SK-N-SH treated with all-trans-retinoic acid at 6 μM for 48 hours (cell line): ENCODE data around the gene SBF2.

Experiments
- ARNTL ChIP-seq: fragments of 450-650 bp; formaldehyde crosslinking; IDR thresholded peaks from 2 replicates; pipeline ENCODE4 v1.5.0; 2020; ENCODE audit warnings: low read depth, mild to moderate bottlenecking, moderate library complexity, borderline replicate concordance
- BACH2 ChIP-seq: fragments of 250-450 bp; sonication (Bioruptor Pico); IDR thresholded peaks from 2 replicates; pipeline ENCODE4 v1.9.0; 2021; ENCODE audit warnings: mild to moderate bottlenecking, borderline replicate concordance
- ZFP3 ChIP-seq: fragments of 250-450 bp; sonication (Bioruptor Pico); IDR thresholded peaks from 2 replicates; pipeline ENCODE4 v1.5.0; 2020; ENCODE audit warnings: mild to moderate bottlenecking, moderate library complexity
- ZNF70 ChIP-seq: fragments of 450-650 bp; formaldehyde crosslinking; IDR thresholded peaks from 2 replicates; pipeline ENCODE4 v1.5.0; 2020; ENCODE audit warnings: mild to moderate bottlenecking, moderate library complexity
- TF ChIP-seq, protein P1 (sequence below): fragments of 250-450 bp; sonication (Bioruptor Pico); IDR thresholded peaks from 2 replicates; pipeline ENCODE4 v1.8.0; 2020; ENCODE audit warnings: mild to moderate bottlenecking, moderate library complexity, borderline replicate concordance
- TF ChIP-seq, protein P2 (sequence below): fragments of 250-450 bp; sonication (Bioruptor Pico); IDR thresholded peaks from 2 replicates; pipeline ENCODE4 v1.5.1; 2020; ENCODE audit warnings: low read depth, mild to moderate bottlenecking, moderate library complexity

DNA sequence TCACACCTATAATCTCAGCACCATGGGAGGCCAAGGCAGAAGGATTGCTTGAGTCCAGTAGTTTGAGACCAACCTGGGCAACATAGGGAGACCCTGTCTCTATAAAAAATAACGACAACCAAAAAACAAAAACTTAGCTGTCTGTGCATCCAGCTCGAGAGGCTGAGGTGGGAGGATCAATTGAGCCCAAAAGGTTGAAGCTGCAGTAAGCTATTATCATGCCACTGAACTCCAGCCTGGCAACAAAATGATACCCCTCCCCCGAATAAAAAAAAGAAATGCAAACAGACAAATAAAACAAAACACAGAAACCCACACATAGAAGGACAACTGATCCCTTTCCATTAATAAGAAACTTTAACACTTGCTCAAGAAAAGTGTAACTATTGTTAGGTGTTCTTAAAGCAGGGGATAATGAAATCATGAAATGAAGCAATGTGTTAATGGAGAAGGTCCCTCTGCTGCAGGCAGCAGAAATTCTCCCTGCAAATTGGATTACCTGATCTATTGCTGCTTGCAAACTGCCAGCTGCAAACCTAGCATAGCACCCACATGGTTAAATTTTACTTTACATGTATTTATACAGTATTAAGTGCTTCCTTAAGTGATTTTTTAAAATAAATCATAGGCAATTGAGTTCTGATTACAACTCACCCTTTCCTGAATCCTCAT, 226.3 kb downstream of the SBF2 start:
- TF ChIP-seq, protein P1, sequence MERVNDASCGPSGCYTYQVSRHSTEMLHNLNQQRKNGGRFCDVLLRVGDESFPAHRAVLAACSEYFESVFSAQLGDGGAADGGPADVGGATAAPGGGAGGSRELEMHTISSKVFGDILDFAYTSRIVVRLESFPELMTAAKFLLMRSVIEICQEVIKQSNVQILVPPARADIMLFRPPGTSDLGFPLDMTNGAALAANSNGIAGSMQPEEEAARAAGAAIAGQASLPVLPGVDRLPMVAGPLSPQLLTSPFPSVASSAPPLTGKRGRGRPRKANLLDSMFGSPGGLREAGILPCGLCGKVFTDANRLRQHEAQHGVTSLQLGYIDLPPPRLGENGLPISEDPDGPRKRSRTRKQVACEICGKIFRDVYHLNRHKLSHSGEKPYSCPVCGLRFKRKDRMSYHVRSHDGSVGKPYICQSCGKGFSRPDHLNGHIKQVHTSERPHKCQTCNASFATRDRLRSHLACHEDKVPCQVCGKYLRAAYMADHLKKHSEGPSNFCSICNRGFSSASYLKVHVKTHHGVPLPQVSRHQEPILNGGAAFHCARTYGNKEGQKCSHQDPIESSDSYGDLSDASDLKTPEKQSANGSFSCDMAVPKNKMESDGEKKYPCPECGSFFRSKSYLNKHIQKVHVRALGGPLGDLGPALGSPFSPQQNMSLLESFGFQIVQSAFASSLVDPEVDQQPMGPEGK (CRISPR knock-in tag): no peak
- TF ChIP-seq, protein P2, sequence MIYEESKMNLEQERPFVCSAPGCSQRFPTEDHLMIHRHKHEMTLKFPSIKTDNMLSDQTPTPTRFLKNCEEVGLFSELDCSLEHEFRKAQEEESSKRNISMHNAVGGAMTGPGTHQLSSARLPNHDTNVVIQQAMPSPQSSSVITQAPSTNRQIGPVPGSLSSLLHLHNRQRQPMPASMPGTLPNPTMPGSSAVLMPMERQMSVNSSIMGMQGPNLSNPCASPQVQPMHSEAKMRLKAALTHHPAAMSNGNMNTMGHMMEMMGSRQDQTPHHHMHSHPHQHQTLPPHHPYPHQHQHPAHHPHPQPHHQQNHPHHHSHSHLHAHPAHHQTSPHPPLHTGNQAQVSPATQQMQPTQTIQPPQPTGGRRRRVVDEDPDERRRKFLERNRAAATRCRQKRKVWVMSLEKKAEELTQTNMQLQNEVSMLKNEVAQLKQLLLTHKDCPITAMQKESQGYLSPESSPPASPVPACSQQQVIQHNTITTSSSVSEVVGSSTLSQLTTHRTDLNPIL (CRISPR knock-in tag): no peak
- TF ChIP-seq ZFP3 (CRISPR knock-in tag): no peak
- TF ChIP-seq ARNTL (CRISPR knock-in tag): no peak
- no peak for TF ChIP-seq ZNF70
- TF ChIP-seq BACH2 (CRISPR knock-in tag): no peak
